ENCODE results near the gene FLNB. TPM values are rescaled to one million over a fixed set of nuclear protein-coding genes. Genes with fewer than 3 reads are reported as not detected.

Gene FLNB
- total RNA-seq, 1 donor from 2014 or later, result 75.4 TPM

DNA sequence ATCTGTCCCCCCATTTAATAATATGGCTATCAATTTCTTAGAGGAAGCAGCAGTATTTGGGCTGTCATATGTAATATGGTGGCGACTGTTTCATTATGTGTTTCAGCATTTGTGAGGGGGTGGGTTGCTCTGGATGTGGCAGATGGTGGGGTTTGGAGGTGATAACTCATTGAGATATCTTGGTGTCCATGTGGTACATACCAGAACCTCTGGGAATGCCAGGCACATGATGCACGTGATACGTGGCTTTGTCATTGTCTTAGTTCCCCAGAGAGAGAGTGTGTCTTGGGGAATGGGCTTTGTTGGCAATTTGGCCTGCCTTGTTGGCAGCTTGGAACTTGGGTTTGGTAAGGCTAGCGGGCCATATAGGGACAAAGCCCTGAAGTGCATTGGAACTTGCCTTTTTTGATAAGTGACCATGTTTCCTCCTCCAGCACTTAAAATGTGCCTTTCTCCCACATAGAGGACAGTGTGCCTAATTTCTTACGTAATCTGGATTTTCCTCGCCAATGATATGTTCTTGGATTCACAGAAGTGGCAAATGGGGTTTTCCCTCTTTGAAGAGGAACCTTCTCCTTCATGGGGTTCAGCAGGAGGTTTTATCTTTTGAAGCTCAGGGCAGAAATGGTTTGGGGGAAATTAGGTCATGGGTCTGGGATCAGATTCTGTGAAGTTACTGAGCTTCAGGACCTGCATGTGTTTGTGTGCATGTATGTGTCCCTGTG, 123.0 kb downstream of the FLNB start:
- no peak for DNase-seq
- Mint-ChIP-seq H3K27ac (ENCODE audit: unreplicated experiment) (no peak overlapping the region), H3K9me3 (ENCODE audit: unreplicated experiment) (peaks cover 4% of the 10 kb centered on the region), H3K4me1 (ENCODE audit: low read depth, unreplicated experiment) (peaks cover 9% of the 10 kb centered on the region), H3K27me3 (ENCODE audit: unreplicated experiment) (peaks cover 9% of the 10 kb centered on the region), H3K4me3 (ENCODE audit: unreplicated experiment) (no peak overlapping the region), H3K36me3 (ENCODE audit: unreplicated experiment) (peaks cover 18% of the 10 kb centered on the region)
- TF ChIP-seq, protein P1, sequence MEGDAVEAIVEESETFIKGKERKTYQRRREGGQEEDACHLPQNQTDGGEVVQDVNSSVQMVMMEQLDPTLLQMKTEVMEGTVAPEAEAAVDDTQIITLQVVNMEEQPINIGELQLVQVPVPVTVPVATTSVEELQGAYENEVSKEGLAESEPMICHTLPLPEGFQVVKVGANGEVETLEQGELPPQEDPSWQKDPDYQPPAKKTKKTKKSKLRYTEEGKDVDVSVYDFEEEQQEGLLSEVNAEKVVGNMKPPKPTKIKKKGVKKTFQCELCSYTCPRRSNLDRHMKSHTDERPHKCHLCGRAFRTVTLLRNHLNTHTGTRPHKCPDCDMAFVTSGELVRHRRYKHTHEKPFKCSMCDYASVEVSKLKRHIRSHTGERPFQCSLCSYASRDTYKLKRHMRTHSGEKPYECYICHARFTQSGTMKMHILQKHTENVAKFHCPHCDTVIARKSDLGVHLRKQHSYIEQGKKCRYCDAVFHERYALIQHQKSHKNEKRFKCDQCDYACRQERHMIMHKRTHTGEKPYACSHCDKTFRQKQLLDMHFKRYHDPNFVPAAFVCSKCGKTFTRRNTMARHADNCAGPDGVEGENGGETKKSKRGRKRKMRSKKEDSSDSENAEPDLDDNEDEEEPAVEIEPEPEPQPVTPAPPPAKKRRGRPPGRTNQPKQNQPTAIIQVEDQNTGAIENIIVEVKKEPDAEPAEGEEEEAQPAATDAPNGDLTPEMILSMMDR (IDR thresholded peaks at IDR 0.05; ENCODE audit: partially characterized antibody, unreplicated experiment), result no peak

DNA sequence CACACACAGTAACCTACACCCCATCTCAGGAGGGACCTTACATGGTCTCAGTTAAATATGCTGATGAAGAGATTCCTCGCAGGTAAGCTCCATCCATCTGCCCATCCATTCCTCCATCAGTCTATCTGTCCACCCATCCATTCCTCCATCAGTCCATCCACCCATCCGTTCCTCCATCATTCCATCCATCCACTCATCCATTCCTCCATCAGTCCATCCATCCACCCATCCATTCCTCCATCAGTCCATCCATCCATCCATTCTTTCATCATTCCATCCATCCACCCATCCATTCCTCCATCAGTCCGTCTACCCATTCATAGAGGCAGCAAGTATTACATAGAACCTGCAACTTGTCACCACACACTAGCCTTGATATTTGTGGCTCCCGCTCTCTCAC, 124.6 kb downstream of the FLNB start:
- no peak overlapping the region for H3K4me3 Mint-ChIP-seq (ENCODE audit: unreplicated experiment)
- H3K27ac Mint-ChIP-seq (ENCODE audit: unreplicated experiment), result no peak overlapping the region
- TF ChIP-seq, protein P1 (IDR thresholded peaks at IDR 0.05; ENCODE audit: partially characterized antibody, unreplicated experiment), result no peak
- peaks cover 4% of the 10 kb centered on the region for H3K9me3 Mint-ChIP-seq (ENCODE audit: unreplicated experiment)
- peaks cover 7% of the 10 kb centered on the region for H3K27me3 Mint-ChIP-seq (ENCODE audit: unreplicated experiment)
- no peak for DNase-seq
- peaks cover 19% of the 10 kb centered on the region for H3K36me3 Mint-ChIP-seq (ENCODE audit: unreplicated experiment)
- H3K4me1 Mint-ChIP-seq (ENCODE audit: low read depth, unreplicated experiment), result peaks cover 9% of the 10 kb centered on the region

DNA sequence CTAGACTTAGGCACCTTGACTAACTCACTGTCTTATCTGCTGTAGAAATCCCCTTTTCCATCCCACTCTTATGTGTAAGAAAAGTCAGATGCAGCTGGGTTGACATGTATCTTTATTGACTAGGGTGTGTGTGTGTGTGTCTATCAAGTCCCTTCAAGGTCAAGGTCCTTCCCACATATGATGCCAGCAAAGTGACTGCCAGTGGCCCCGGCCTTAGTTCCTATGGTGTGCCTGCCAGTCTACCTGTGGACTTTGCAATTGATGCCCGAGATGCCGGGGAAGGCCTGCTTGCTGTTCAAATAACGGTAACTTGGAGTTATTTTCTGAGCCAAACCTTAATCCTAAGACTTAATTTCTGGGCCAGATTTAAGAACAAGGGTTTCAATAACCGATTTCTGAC, 126.2 kb downstream of the FLNB start:
- Mint-ChIP-seq H3K27ac (ENCODE audit: unreplicated experiment) (no peak overlapping the region), H3K36me3 (ENCODE audit: unreplicated experiment) (peaks cover 10% of the 10 kb centered on the region), H3K4me3 (ENCODE audit: unreplicated experiment) (no peak overlapping the region), H3K4me1 (ENCODE audit: low read depth, unreplicated experiment) (peaks cover 9% of the 10 kb centered on the region), H3K9me3 (ENCODE audit: unreplicated experiment) (peaks cover 2% of the 10 kb centered on the region), H3K27me3 (ENCODE audit: unreplicated experiment) (peaks cover 4% of the 10 kb centered on the region)
- TF ChIP-seq, protein P1 (IDR thresholded peaks at IDR 0.05; ENCODE audit: partially characterized antibody, unreplicated experiment), result no peak
- no peak for DNase-seq

DNA sequence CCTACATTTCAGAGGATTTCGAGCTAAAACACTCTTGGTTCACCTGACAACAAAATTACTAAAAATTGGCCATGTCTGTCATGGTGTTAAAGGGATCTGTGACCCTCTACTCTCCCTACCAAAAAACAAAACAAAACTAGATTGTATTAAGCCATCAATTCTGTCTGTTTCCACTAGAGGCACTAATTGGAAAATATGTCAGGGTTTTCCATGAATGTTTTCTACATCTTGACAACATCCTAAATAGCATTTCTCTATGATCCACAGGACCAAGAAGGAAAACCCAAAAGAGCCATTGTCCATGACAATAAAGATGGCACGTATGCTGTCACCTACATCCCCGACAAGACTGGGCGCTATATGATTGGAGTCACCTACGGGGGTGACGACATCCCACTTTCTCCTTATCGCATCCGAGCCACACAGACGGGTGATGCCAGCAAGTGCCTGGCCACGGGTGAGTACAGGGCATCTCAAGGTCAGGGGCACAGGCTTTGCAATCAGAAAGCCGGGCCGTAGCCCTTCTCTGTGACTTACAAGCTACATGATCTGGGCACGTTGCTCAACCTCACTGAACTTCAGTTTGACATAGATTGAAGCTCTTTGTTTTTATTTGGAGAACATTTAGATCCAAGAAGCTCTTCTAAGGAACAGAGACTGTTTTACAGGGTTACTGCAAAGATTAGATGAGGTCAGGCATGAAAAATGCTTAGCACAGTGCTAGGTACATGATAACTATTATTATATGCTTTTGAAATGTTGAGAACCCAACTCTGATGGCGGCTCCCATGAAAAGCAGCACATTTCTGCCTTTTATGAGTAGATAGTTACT, 127.7 kb downstream of the FLNB start:
- TF ChIP-seq, protein P1 (IDR thresholded peaks at IDR 0.05; ENCODE audit: partially characterized antibody, unreplicated experiment), result peak; percentile 53
- DNase-seq, result no peak
- Mint-ChIP-seq H3K36me3 (ENCODE audit: unreplicated experiment) (peaks cover 10% of the 10 kb centered on the region), H3K27me3 (ENCODE audit: unreplicated experiment) (no peaks in the 10 kb centered on the region), H3K4me3 (ENCODE audit: unreplicated experiment) (no peak overlapping the region), H3K4me1 (ENCODE audit: low read depth, unreplicated experiment) (peaks cover 4% of the 10 kb centered on the region), H3K9me3 (ENCODE audit: unreplicated experiment) (peaks cover 2% of the 10 kb centered on the region), H3K27ac (ENCODE audit: unreplicated experiment) (no peak overlapping the region)

DNA sequence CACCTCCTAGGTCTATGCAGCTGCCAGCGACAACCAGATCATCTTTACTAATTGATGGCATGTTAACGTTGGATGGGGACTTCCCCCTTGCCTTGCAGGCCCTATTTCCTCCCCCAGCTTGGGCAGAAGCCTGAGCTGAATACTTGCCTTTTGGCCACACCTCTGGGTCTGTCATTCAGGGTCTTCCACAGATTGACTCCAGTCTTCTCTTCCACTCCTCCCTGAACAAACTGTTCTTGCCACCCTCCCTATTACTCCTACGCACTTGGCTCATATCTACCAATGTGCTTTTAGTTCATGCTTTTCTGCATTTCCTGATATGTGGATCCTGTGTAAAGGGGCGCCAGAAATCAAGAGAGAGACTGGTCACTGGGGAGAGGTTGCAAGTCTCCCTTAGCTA, 129.1 kb downstream of the FLNB start:
- peaks cover 10% of the 10 kb centered on the region for H3K36me3 Mint-ChIP-seq (ENCODE audit: unreplicated experiment)
- peaks cover 2% of the 10 kb centered on the region for H3K27me3 Mint-ChIP-seq (ENCODE audit: unreplicated experiment)
- no peak overlapping the region for H3K4me3 Mint-ChIP-seq (ENCODE audit: unreplicated experiment)
- H3K27ac Mint-ChIP-seq (ENCODE audit: unreplicated experiment), result no peak overlapping the region
- no peak for DNase-seq
- peaks cover 4% of the 10 kb centered on the region for H3K9me3 Mint-ChIP-seq (ENCODE audit: unreplicated experiment)
- TF ChIP-seq, protein P1 (IDR thresholded peaks at IDR 0.05; ENCODE audit: partially characterized antibody, unreplicated experiment), result no peak
- peaks cover 12% of the 10 kb centered on the region for H3K4me1 Mint-ChIP-seq (ENCODE audit: low read depth, unreplicated experiment)
